ENCODE results near the gene HM13.
"Not testable (repeated sequence)": the region's sequence is repeated elsewhere in the genome, so short reads cannot be mapped to it uniquely, and the experiment has no call there.

The HM13 gene

GRCh38 chr20:31542963-31543362, 28.7 kb downstream of the HM13 start:
- DNase-seq (ENCODE audit: low spot score) = no peak

- no peak for DNase-seq (ENCODE audit: low spot score)
These were observed 29.8 kb downstream of the HM13 start for GRCh38 chr20:31543966-31544598.

- no peak for DNase-seq (ENCODE audit: low spot score)
These were observed 30.4 kb downstream of the HM13 start for GRCh38 chr20:31544600-31544999.

- DNase-seq (ENCODE audit: low spot score) = not testable (repeated sequence)
These were observed 31.4 kb downstream of the HM13 start for GRCh38 chr20:31545621-31546040.

DNA sequence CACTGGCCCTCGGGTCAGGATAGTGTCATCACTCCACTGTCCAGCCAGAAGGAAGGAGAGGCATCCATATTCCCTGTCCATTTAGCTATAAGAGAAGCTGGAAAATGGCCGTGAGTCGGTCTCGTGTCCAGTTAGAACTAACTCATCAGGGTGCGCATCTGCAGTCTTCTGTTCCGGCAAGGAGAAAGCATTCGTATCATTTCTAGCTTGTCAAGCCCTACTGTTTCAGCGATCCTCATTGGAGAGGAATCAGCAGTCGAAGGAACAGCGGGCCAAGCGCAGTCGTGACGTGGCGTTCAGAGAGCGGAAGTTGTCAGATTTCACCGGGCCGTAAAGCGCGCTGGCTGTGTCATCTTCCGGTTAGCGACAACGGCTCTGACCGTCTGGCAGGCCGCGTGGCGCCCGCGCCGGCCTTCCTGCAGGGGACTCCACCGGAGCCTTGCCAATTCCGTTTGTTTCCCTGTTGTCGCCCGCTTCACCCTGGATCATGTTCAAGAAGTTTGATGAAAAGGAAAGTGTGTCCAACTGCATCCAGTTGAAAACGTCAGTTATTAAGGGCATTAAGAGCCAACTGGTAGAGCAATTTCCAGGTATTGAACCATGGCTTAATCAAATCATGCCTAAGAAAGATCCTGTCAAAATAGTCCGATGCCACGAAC, 32.9 kb downstream of the HM13 start:
- DNase-seq (ENCODE audit: low spot score) = peak; percentile 80

- no peak for DNase-seq (ENCODE audit: low spot score)
These were observed 33.6 kb downstream of the HM13 start for GRCh38 chr20:31547720-31548298.

GRCh38 chr20:31548820-31549512, 34.7 kb downstream of the HM13 start:
- DNase-seq (ENCODE audit: low spot score) = no peak

DNA sequence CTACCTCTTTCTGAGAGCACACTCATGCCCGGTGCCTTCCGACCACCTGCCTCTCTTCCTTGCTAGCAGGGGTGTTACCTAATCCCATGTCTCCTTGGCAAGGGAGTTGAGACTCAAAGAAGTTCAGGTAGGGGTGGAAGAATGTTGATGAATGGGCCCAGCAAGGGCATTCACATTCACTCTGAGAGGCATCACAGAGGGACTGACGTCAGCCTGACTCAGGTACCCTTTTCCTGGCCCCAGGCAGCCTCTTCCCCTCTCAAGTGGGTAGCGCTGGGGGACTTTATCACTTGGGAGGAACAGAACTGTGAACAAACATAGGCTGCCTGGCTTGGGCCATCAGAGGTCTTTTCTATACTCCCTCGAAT, 35.3 kb downstream of the HM13 start:
- no peak for DNase-seq (ENCODE audit: low spot score)

DNA sequence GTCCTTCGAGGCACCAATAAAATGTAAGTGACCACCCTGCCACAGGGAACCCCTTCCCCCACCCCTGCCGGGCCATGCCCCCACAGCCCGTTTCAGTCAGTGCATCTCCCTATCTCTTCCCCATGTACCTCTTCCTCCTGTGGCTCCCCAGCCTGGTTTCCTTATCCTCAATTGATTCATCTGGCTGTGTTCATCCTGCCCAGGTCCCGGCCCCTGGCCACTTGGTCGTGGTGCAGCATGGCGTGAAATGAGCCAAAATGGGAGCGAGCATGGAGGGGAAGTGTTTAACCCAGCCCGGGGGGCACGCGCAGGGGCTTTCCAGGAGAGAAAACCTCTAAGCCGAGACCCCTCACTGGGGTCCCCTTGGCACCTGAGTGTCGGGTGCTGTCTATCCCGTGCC, 35.9 kb downstream of the HM13 start:
- no peak for DNase-seq (ENCODE audit: low spot score)

- no peak for DNase-seq (ENCODE audit: low spot score)
These were observed 37.2 kb downstream of the HM13 start for GRCh38 chr20:31551163-31552081.

- no peak for DNase-seq (ENCODE audit: low spot score)
These were observed 41.0 kb downstream of the HM13 start for GRCh38 chr20:31555203-31555775.

DNA sequence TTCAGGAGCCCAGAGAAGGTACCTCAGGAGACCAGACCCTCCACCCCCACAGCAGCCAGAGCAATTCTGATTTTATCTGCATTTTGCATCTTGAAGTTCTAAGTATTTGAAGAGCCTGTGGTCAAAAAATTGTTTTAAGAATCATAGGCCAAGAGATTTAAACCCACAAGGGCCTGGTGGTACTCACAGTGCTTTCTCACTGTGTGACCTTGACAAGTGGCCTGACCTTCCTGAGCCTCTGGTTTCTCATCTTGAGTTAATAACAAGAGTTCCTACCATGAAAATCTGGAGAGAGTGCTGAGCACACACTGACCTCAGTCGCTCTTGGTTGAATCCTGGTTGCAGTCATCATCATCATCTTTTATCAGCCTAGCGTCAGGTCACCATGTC, 45.5 kb downstream of the HM13 start:
- no peak for DNase-seq (ENCODE audit: low spot score)

DNA sequence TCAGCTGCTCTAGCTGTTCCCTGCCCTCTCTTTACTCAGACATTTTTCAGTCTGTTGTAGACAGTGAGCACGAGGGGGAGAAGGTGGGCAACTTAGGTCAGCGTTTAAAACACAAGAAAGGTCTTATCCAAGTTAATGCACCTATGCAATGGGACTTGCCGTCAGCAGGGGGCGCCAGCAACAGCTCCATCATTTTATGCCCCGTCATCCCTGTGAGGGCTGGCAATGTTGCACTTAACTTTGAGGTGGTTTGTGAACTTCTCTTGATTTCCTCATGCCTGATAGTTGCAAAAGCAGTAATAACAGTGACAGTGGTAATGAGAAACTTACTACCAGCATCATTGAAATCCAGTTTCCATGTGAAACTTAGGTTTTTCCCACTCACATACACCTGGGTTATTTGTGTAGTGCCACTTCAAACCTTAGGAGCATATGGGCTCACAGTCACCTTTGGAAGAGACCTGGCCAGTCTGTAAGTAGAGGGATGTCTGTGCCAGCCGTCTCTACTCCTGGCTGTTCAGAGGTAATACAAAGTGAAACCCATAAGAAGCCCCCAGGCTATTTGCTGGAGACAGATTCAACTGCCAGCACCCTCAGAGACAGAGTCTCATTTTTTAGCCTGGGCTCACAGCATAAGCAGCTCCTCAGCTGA, 46.0 kb downstream of the HM13 start:
- DNase-seq (ENCODE audit: low spot score) = peak; percentile 63

- DNase-seq (ENCODE audit: low spot score) = no peak
These were observed 46.7 kb downstream of the HM13 start for GRCh38 chr20:31560746-31561598.

DNA sequence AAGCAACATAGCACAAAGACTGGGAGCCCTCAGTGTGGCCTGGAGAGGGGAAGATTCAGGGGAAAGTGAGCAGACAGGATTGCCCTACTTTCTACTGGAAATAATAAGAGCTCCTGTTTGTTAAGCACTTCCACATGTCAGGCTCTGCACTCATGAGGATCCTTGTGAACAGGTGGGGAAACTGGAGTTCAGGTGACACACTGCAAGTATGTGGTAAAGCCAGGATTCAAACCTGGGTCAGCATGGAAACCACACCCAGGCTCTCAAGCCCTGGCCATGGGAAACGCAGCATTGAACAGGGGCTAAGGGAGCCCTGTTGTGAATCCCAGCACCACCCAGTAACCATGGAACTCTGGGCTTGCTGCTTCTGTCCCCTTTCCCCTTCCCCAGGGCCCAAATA, 48.0 kb downstream of the HM13 start:
- DNase-seq (ENCODE audit: low spot score) = no peak

- no peak for DNase-seq (ENCODE audit: low spot score)
These were observed 50.0 kb downstream of the HM13 start for GRCh38 chr20:31564284-31564683.

DNA sequence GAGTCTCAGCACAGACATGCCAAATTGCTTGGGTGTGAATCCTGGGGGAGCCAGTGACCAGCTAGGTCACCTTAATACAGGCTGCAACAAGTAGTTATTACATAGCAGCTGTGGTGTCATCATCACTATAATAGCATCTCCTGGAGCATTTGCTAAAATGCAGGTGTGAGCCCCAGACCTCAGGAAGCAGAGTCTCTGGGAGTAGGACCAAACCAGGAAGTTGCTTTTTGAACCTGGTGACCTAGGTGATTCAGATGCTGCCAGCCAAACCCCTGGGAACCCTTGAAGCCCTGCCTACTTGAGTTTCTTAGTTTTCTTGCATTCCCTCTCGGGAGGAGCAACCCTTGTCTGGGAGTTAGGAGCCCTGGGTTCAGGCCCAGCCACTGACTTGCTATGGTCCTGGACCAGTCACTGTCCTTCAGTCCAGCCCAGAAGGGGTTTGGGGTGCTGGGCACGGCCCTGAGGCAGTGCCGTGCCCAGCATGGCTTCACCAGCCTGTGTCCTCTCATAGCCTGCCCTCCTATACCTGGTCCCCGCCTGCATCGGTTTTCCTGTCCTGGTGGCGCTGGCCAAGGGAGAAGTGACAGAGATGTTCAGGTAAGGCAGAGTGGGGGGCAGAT, 51.6 kb downstream of the HM13 start:
- no peak for DNase-seq (ENCODE audit: low spot score)

DNA sequence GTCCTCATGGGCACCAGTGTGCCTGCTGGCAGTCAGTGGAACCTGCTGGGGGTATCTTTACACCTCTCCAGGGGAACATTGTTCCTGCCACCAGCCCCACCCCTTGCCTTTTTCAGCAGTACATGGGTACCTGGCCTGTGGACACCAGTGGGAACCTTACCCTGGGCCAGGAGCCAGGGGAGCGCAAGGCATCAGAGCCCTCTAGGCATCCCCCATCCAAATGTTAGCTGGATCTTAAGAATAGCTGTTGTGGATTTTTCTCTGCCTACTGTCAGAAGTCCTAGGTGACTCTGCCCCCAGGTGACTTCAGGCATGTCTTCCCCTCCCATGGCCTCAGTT, 52.0 kb downstream of the HM13 start:
- DNase-seq (ENCODE audit: low spot score) = no peak

GRCh38 chr20:31566658-31567379, 52.6 kb downstream of the HM13 start:
- no peak for DNase-seq (ENCODE audit: low spot score)
